ENCODE results near the gene ARHGEF16.

DNA sequence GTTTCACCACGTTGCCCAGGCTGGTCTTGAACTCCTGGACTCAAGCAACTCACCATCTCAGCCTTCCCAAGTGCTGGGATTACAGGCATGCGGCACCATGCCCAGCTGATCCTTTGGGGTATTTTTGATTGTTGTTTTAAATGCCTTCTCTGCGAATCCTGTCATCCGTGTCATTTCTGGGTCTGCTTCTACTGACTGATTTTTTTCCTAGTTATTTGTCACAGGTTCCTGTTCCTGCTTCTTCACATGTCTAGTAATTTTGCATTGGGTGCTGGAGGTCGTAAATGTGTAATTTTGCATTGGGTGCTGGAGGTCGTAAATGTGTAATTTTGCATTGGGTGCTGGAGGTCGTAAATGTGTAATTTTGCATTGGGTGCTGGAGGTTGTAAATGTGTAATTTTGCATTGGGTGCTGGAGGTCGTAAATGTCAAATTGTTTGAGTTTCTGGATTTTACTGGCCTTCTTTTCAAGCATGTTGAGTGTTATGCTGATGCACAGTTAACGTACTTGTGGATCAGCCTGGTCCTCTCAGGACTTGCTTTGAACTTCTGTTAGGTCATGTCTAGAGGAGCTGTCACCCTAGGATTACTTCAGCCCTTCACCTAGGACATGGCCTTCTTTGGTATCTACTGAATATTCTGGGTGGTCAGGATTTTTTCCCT is 4.1 kb upstream of the ARHGEF16 start:
- TF ChIP-seq, protein P1, sequence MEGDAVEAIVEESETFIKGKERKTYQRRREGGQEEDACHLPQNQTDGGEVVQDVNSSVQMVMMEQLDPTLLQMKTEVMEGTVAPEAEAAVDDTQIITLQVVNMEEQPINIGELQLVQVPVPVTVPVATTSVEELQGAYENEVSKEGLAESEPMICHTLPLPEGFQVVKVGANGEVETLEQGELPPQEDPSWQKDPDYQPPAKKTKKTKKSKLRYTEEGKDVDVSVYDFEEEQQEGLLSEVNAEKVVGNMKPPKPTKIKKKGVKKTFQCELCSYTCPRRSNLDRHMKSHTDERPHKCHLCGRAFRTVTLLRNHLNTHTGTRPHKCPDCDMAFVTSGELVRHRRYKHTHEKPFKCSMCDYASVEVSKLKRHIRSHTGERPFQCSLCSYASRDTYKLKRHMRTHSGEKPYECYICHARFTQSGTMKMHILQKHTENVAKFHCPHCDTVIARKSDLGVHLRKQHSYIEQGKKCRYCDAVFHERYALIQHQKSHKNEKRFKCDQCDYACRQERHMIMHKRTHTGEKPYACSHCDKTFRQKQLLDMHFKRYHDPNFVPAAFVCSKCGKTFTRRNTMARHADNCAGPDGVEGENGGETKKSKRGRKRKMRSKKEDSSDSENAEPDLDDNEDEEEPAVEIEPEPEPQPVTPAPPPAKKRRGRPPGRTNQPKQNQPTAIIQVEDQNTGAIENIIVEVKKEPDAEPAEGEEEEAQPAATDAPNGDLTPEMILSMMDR (IDR thresholded peaks at IDR 0.05; ENCODE audit: insufficient read depth, low read depth, low read length) = no peak
- no peak for TF ChIP-seq EZH2 (IDR thresholded peaks at IDR 0.05; ENCODE audit: insufficient read depth, low read length)
